HepG2 (cell line): Measurements from ENCODE around the gene CAPN15. TPM values are rescaled to one million over a fixed set of nuclear protein-coding genes. Genes with fewer than 3 reads are reported as not detected.

Source experiments
- AGO2 ChIP-seq: fragments of 200-400 bp; formaldehyde crosslinking; optimal IDR thresholded peaks from 2 replicates; pipeline ENCODE3; 2017; ENCODE audit warnings: mild to moderate bottlenecking, low read depth, low read length, moderate library complexity
- ASH2L ChIP-seq: fragments of 300-600, 200-600 bp; sonication (generic); IDR thresholded peaks from 2 replicates; pipeline ENCODE4 v1.7.0; 2017; ENCODE audit warnings: low read depth, mild to moderate bottlenecking, moderate library complexity, mixed read lengths, low read length; ENCODE audit not compliant: insufficient read length
- CBX5 ChIP-seq: sonication (generic); formaldehyde crosslinking; IDR thresholded peaks from 2 replicates; pipeline ENCODE4 v1.4.0; 2020; ENCODE audit warnings: missing genetic modification reagents, borderline replicate concordance
- HDAC2 ChIP-seq: sonication (generic); formaldehyde crosslinking; IDR thresholded peaks from 2 replicates; pipeline ENCODE4 v1.4.0; 2020; ENCODE audit warnings: missing genetic modification reagents
- HIC2 ChIP-seq: sonication (generic); formaldehyde crosslinking; IDR thresholded peaks from 2 replicates; pipeline ENCODE4 v1.9.0; 2022; ENCODE audit warnings: low read depth, missing genetic modification reagents
- HNF4A ChIP-seq: sonication (generic); formaldehyde crosslinking; IDR thresholded peaks from 2 replicates; pipeline ENCODE4 v1.4.0; 2020; ENCODE audit warnings: missing genetic modification reagents
- IKZF5 ChIP-seq: IDR thresholded peaks from 2 replicates; pipeline ENCODE4 v1.6.1; 2018; ENCODE audit warnings: missing genetic modification reagents, mild to moderate bottlenecking, missing compliant biosample characterization
- KDM5A ChIP-seq: fragments of 200-600 bp; sonication (generic); IDR thresholded peaks from 2 replicates; pipeline ENCODE4 v1.7.0; 2018; ENCODE audit warnings: antibody characterized with exemption, mild to moderate bottlenecking, low read length, borderline replicate concordance
- NONO ChIP-seq, 2 experiments: fragments of 450-650 bp in 1 of 2; sonication (generic) in 1 of 2; formaldehyde crosslinking in 1 of 2; IDR thresholded peaks in 1 of 2; conservative IDR thresholded peaks in 1 of 2; 2 replicates each; pipeline versions ENCODE4 v1.6.1 to v1.8.0; 2017 to 2022; ENCODE audit warnings: mild to moderate bottlenecking in 1 of 2, missing genetic modification reagents in 1 of 2, moderate library complexity in 1 of 2
- PAF1 ChIP-seq: IDR thresholded peaks from 2 replicates; pipeline ENCODE4 v1.6.1; 2016; ENCODE audit warnings: missing genetic modification reagents, missing compliant biosample characterization
- PHF21A ChIP-seq: sonication (generic); formaldehyde crosslinking; IDR thresholded peaks from 2 replicates; pipeline ENCODE4 v1.5.0; 2020; ENCODE audit warnings: mild to moderate bottlenecking, missing genetic modification reagents
- RARA ChIP-seq: IDR thresholded peaks from 2 replicates; pipeline ENCODE4 v1.6.1; 2016; ENCODE audit warnings: missing genetic modification reagents, missing compliant biosample characterization
- TBX2 ChIP-seq: sonication (generic); formaldehyde crosslinking; IDR thresholded peaks from 2 replicates; pipeline ENCODE4 v1.5.0; 2020; ENCODE audit warnings: missing genetic modification reagents, mild to moderate bottlenecking, borderline replicate concordance
- ZFP90 ChIP-seq: sonication (generic); formaldehyde crosslinking; IDR thresholded peaks from 2 replicates; pipeline ENCODE4 v1.8.0; 2022; ENCODE audit warnings: missing genetic modification reagents, mild to moderate bottlenecking, inconsistent platforms, borderline replicate concordance
- ZNF121 ChIP-seq: sonication (generic); formaldehyde crosslinking; IDR thresholded peaks from 2 replicates; pipeline ENCODE4 v1.5.0; 2020; ENCODE audit warnings: mild to moderate bottlenecking, missing genetic modification reagents
- ZNF414 ChIP-seq: sonication (generic); formaldehyde crosslinking; IDR thresholded peaks from 2 replicates; pipeline ENCODE4 v1.5.0; 2020; ENCODE audit warnings: missing genetic modification reagents
- ZNF550 ChIP-seq: sonication (generic); formaldehyde crosslinking; IDR thresholded peaks from 2 replicates; pipeline ENCODE4 v1.4.0; 2020; ENCODE audit warnings: mild to moderate bottlenecking, missing genetic modification reagents, borderline replicate concordance
- ZNF580 ChIP-seq: IDR thresholded peaks from 2 replicates; pipeline ENCODE4 v1.6.1; 2016; ENCODE audit warnings: low read depth, borderline replicate concordance
- polyA plus RNA-seq, 8 experiments: library from polyadenylated mRNA; depleted of rRNA in 3 of 8; stranded (reverse) in 7 of 8; unstranded in 1 of 8; fragments of >200 nt; fragmentation: Illumina TruSeq in 4 of 8; extraction: Trizol in 4 of 8; gene quantifications; 2 replicates each; pipeline versions ENCODE4 v1.2.1 to v1.2.3, GENCODE V29; 2011 to 2016; ENCODE audit warnings: low read depth in 4 of 8, missing spikeins in 1 of 8, mixed read lengths in 1 of 8; ENCODE audit not compliant: insufficient read depth in 1 of 8
- total RNA-seq, 5 experiments: library from RNA; depleted of rRNA; stranded (reverse); fragments of >200 nt; fragmentation: Illumina TruSeq; extraction: Trizol; gene quantifications; 2 replicates each; pipeline ENCODE4 v1.2.3, GENCODE V29; 2016; ENCODE audit warnings: low read depth in 1 of 5
- TF ChIP-seq, protein P1 (sequence below): sonication (generic); formaldehyde crosslinking; IDR thresholded peaks from 2 replicates; pipeline ENCODE4 v1.4.0; 2020; ENCODE audit warnings: missing genetic modification reagents
- TF ChIP-seq, protein P2 (sequence below): IDR thresholded peaks from 2 replicates; pipeline ENCODE4 v1.6.1; 2016; ENCODE audit warnings: missing compliant biosample characterization, missing genetic modification reagents, borderline replicate concordance

The CAPN15 gene
- total and polyA plus RNA-seq, 2 of the 13 experiments (the other 11 are each of a cell fraction or from before 2014, with no cell fraction given), result 14.9 to 24.5 TPM

- TF ChIP-seq HIC2 (CRISPR knock-in tag) (peak; percentile 83; the same call in 1 of the 2 replicates), IKZF5 (CRISPR knock-in tag) (0 out of 2 replicates have a peak, but pooled peaks have one; percentile 35), KDM5A (no peak), ZNF414 (CRISPR knock-in tag) (0 out of 2 replicates have a peak, but pooled peaks have one; percentile 68), NONO (IDR thresholded peaks at IDR 0.05) (no peak), NONO (CRISPR knock-in tag; conservative IDR thresholded peaks at IDR 0.05) (peak; percentile 72), RARA (CRISPR knock-in tag) (peak; percentile 77), PHF21A (peak; percentile 66; the same call in 1 of the 2 replicates), CBX5 (CRISPR knock-in tag) (0 out of 2 replicates have a peak, but pooled peaks have one; percentile 16), TBX2 (CRISPR knock-in tag) (peak; percentile 75; the same call in 1 of the 2 replicates), ASH2L (peak; percentile 25), HNF4A (CRISPR knock-in tag) (peak; percentile 94), PAF1 (CRISPR knock-in tag) (no peak), ZFP90 (CRISPR knock-in tag) (0 out of 2 replicates have a peak, but pooled peaks have one; percentile 43), ZNF550 (CRISPR knock-in tag) (no peak), HDAC2 (CRISPR knock-in tag) (peak; percentile 67), ZNF121 (CRISPR knock-in tag) (0 out of 2 replicates have a peak, but pooled peaks have one; percentile 43), AGO2 (peak; percentile 80), ZNF580 (CRISPR knock-in tag) (peak; percentile 82)
- TF ChIP-seq, protein P1, sequence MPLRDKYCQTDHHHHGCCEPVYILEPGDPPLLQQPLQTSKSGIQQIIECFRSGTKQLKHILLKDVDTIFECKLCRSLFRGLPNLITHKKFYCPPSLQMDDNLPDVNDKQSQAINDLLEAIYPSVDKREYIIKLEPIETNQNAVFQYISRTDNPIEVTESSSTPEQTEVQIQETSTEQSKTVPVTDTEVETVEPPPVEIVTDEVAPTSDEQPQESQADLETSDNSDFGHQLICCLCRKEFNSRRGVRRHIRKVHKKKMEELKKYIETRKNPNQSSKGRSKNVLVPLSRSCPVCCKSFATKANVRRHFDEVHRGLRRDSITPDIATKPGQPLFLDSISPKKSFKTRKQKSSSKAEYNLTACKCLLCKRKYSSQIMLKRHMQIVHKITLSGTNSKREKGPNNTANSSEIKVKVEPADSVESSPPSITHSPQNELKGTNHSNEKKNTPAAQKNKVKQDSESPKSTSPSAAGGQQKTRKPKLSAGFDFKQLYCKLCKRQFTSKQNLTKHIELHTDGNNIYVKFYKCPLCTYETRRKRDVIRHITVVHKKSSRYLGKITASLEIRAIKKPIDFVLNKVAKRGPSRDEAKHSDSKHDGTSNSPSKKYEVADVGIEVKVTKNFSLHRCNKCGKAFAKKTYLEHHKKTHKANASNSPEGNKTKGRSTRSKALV, result peak; percentile 68; the same call in 1 of the 2 replicates
- TF ChIP-seq, protein P2, sequence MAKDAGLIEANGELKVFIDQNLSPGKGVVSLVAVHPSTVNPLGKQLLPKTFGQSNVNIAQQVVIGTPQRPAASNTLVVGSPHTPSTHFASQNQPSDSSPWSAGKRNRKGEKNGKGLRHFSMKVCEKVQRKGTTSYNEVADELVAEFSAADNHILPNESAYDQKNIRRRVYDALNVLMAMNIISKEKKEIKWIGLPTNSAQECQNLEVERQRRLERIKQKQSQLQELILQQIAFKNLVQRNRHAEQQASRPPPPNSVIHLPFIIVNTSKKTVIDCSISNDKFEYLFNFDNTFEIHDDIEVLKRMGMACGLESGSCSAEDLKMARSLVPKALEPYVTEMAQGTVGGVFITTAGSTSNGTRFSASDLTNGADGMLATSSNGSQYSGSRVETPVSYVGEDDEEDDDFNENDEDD (CRISPR knock-in tag), result 0 out of 2 replicates have a peak, but pooled peaks have one; percentile 18
These were observed 16.0 kb downstream of the CAPN15 start (continued) for GRCh38 chr16:543301-544164.
